ENCODE data around the gene BLTP2.

BLTP2 gene

DNA sequence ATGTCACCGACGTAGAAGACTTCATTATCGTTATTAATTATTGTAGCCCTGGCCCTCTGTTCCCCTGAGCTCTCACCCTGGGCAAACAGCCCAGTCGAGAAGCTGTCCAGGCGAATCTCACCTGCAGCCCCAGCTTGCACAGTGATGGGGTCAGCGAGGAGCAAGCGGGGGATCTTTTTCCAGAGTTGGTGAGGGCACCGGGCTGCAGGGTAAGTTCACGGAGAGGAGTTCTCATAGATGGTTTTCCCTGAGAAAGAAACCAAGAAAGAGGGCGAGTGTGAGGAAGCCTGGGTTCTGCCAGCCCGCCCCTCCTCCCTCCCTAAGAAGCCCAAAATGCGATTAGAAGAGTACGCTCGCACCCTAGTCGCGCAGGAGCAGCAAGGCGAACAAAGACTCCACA, 46.6 kb downstream of the BLTP2 start:
- no peak for DNase-seq

DNA sequence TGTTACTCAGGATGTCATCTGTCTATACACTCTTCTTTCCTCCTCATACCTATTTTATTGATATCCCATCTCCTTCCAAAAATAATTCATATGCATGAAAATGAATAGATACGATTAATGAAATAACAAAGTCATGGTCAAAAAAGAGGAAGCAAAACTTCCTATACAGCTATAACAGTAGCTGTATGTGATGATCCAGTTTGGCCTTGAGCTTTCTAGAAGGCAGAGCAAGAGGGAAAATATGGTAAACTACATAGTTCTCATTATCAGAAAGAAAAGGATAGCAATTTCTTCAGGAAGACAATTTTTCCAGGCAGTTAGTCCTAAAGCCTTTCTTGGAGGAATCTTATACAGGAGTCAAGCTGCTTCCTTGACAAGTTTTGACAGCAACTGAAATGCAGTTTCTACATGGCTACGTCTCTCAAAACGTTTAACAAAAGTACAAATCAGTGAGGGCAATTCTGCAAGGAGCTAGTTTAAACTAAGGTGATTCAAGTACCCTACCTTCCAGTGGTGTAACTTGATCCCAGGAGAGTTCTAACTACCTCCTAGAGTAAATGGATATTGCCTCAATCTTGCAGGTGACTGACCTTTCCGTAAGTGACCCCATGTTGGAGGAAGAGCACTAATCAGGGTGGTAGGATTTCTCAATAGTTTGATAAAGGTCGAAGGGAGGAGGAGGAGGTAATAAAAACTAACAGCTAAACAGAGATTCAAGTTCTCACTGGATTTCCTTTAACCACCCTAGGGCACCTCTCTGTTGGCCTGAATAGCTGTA, 47.2 kb downstream of the BLTP2 start:
- no peak for DNase-seq
